ENCODE measurements around the gene ZNF143. TPM values are rescaled to one million over a fixed set of nuclear protein-coding genes. Genes with fewer than 3 reads are reported as not detected.
A peak's percentile ranks its signal among the peaks of the same experiment; 100 is the strongest.

The ZNF143 gene
- total RNA-seq, 1 donor from 2014 or later = 7.0 TPM

DNA sequence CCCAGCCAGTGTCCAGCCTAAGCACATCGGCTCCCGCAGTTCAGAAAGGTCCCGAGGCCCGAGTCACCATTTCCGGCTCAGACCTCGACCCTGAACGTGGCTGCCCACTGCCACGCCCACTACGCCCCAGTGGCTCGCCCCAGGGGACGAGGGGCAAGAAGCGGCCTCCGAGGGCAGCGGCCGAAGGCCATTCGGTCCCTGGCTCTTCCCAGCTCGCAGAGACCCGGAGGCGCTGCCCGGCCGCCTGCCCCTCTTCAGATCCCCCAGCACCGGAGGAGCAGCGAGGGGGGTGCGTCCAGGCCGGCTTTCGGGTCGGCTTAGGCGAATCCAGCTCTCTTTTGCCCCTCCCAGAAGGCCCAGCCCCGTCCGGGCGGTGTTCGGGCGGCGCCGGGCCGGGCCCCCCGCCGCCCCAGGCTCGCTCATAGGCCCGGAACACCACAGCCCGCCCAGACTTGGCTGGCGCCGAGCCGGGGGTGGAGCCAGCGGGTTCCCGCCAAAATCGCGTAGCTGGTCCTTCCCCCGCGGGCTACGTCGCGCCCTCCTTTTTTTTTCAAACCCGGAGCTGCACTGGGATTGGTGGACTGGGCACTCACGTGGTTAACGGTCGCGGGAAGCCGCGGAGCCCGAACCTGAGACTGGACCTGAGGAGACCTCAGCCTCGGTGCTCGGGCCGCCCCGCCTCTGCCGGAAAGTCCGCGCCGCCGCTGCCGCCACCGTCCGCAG is 112.4 kb downstream of the ZNF143 start, which contains the start of gene WEE1:
TSS of gene WEE1 (plus strand) at position 619 of the 723 bp plus-strand sequence. CDS start 264 bp downstream, outside the sequence.
- ATAC-seq = peak; percentile 84
- DNase-seq (ENCODE audit: low spot score) = peak; percentile 100

DNA sequence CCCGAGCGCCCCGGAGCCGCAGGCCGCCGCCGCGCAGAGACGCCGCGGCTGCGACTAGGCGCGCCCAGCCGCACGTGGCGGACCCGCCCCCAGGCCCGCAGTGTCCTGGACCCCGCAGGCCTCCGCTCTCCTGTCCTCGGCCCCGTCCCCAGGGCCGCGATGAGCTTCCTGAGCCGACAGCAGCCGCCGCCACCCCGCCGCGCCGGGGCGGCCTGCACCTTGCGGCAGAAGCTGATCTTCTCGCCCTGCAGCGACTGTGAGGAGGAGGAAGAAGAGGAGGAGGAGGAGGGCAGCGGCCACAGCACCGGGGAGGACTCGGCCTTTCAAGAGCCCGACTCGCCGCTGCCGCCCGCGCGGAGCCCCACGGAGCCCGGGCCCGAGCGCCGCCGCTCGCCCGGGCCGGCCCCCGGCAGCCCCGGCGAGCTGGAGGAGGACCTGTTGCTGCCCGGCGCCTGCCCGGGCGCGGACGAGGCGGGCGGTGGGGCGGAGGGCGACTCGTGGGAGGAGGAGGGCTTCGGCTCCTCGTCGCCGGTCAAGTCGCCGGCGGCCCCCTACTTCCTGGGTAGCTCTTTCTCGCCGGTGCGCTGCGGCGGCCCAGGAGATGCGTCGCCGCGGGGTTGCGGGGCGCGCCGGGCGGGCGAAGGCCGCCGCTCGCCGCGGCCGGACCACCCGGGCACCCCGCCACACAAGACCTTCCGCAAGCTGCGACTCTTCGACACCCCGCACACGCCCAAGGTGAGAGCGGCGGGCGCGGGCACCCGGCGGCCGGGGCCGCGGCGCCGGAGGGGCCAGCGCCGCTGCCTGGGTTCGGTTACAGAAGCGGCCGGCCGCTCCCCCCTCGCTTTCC is 113.2 kb downstream of the ZNF143 start:
- DNase-seq (ENCODE audit: low spot score) (peak; percentile 48), ATAC-seq (no peak)

DNA sequence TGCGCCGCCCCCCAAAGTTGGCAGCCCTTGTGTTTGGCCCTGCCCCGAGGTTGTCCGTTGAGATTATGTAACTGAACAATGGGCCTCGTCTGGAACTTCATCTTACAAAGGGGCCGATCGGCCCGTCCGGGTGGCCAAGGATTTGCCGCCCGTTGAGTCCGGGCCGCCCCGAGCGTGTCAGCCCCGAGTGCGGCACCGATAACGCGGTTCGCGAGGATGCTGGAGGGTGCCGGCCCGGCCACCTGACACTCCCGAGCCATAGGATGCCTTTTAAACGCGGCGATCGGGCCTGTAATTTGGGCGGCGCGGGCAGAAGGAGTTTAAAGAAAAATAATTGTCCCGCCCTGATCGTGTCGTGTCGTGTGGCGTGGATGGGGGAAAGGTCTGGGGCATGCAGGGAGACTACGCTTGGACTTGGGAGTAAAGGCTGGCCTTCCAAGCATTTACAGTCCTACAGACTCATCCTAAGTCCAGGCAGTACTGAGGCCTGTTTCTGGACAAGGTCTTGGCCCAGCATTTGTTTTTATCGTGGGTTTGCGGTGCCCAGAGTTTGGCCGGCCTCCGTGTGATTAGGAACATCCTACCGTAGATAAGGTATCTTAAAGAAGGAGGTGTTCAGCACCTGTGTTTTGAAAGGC is 113.9 kb downstream of the ZNF143 start:
- peak; percentile 57 for DNase-seq (ENCODE audit: low spot score)
- no peak for ATAC-seq

DNA sequence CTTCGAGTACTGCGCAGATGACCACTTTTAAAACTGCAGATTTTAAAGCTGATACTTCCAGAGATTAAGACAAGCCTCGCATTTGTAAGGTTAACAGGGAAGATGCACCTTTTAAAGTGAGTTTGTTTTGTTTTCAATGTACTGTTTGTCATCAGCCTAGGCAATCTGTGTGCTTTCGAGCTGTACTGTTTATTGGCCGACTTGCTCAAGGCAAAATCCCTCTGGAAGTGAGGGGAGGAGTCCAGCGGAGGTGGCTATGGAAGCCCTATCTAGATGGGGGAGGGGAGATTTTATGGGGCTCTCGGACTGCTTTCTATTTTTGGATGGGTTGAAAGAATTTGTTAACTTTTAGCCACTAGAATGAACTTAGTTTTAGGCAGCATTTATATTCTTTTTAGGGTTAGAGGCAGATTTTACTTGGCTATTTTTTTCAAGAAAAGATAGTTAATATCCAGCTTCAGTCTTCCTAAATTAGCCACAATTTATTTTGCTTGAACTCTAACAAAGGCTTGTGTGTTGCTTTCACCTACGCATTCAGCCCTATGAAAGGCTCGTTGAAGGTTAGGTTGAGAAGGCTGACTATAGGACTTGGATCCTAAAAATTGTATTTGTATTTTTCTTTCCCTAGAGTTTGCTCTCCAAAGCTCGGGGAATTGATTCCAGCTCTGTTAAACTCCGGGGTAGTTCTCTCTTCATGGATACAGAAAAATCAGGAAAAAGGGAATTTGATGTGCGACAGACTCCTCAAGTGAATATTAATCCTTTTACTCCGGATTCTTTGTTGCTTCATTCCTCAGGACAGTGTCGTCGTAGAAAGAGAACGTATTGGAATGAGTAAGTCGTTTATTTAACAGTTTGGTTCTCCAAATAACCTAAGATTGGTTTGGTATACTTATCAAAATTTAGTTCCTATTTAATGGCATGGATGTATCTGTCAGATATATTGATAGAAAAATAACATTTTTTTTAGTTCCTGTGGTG is 114.7 kb downstream of the ZNF143 start:
- ATAC-seq (peak; percentile 51), DNase-seq (ENCODE audit: low spot score) (peak; percentile 71)

DNA sequence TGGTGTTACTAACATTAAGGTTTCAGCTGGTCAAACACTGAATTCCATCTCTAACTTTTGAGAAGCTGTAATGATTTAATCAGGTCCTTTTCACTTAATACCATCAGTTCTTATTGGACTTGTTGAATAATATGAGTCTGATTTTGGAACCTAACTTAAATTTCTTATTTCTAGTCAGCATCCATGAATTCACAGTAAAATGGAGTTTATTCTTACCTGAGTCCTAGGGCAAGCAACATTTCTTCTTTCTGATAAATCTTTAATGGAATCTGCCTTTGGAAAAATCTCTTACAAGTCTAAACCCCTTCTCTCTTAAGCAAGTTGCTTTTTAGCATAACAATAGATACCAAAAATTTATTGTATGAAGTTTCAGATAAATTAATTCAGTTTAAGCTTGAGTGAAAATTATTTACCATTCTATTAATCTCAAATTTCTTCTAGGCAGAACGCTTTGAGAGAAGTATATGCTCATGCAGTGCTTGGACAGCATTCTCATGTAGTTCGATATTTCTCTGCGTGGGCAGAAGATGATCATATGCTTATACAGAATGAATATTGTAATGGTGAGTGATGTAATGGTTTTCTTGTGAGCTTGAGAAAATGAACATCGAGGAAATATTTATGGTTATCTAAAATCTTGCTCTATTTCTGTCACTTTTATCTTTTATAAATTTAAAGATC is 116.0 kb downstream of the ZNF143 start:
- ATAC-seq = no peak
- no peak for DNase-seq (ENCODE audit: low spot score)

DNA sequence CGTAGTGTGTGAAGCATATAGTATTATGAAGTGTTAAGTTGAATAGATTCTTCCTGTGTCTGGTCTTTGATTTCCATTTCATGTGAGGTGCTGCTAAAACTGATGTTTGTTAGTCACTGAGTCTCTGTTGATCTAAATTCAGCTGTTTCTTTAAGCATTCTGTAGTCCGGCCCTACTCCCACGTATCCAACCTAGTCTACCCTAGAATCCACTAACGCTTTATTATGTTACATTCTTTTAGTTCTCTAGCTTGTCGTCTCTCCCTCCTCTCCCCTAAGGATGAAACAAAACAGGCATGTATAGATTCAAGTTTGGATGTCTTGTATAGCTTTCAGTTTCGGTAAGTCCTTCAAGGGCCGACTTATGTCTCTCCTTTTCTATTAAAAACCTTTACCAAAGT is 116.7 kb downstream of the ZNF143 start:
- DNase-seq (ENCODE audit: low spot score) = no peak
- ATAC-seq = no peak

Other genes starting within 250 kb of the ZNF143 start
- 15.5 TPM for gene DENND5A, start 195.7 kb upstream of the ZNF143 start, total RNA-seq
- 22.7 TPM for gene TMEM41B, start 146.4 kb upstream of the ZNF143 start, total RNA-seq
- gene IPO7, start 76.4 kb upstream of the ZNF143 start, total RNA-seq = 39.0 TPM
- gene WEE1, start 112.7 kb downstream of the ZNF143 start, total RNA-seq = 11.6 TPM
- 4.0 TPM for gene SWAP70, start 203.1 kb downstream of the ZNF143 start, total RNA-seq